B cell (primary cell): Measurements from ENCODE around the gene SLTM. TPM values are rescaled to one million over a fixed set of nuclear protein-coding genes. Genes with fewer than 3 reads are reported as not detected.
A peak's percentile ranks its signal among the peaks of the same experiment; 100 is the strongest.

ENCODE experiments used
- ATAC-seq: fragments of 200-7000 bp; cut with Tn5 transposase; one replicate; pipeline ENCODE4 v1.10.0; 2021; ENCODE audit warnings: low read depth, mild to moderate bottlenecking, moderate number of reproducible peaks, moderate library complexity
- CTCF ChIA-PET: fragments of 350-600 bp; sonication (Branson Sonifier 250); formaldehyde crosslinking; loops from one replicate; lab custom pipeline; 2021; ENCODE audit warnings: antibody characterized with exemption, inconsistent platforms; lab: Charles Lee
- POLR2A ChIA-PET: fragments of 350-600 bp; sonication (Branson Sonifier 250); formaldehyde crosslinking; loops from one replicate; lab custom pipeline; 2021; ENCODE audit warnings: antibody characterized with exemption; lab: Charles Lee
- DNase-seq: peaks from one replicate; pipeline ENCODE4 v3.0.0; 2013
- H2AFZ ChIP-seq: 2 replicates; pipeline ENCODE4 v1.6.1; 2012; ENCODE audit warnings: mild to moderate bottlenecking, low read depth, low read length; ENCODE audit not compliant: insufficient read depth, poor library complexity, severe bottlenecking
- H3K27ac ChIP-seq, 2 donors: 1 replicate in 1 of 2; 2 replicates in 1 of 2; pipeline ENCODE4 v1.5.1; 2012 to 2013; ENCODE audit warnings: low read length in 2 of 2, mild to moderate bottlenecking in 2 of 2, moderate library complexity in 1 of 2
- H3K27me3 ChIP-seq, 4 experiments: fragments of 200-600 bp in 1 of 4; sonication (generic) in 1 of 4; replicated peaks in 1 of 4; 1 replicate in 2 of 4; 2 replicates in 2 of 4; pipeline versions ENCODE4 v1.6.1 to v1.7.0; 2013 to 2016; ENCODE audit warnings: low read length in 3 of 4, mild to moderate bottlenecking in 2 of 4, mixed read lengths in 1 of 4, moderate library complexity in 1 of 4; ENCODE audit not compliant: insufficient read depth in 4 of 4, control insufficient read depth in 3 of 4; ENCODE audit errors: control extremely low read depth in 1 of 4
- H3K36me3 ChIP-seq, 2 experiments: replicated peaks in 1 of 2; 1 replicate in 1 of 2; 2 replicates in 1 of 2; pipeline versions ENCODE4 v1.6.1 to v1.7.1; 2013; ENCODE audit warnings: low read length in 1 of 2; ENCODE audit not compliant: insufficient read depth in 2 of 2, control insufficient read depth in 1 of 2; ENCODE audit errors: control extremely low read depth in 1 of 2, extremely low read depth in 1 of 2
- H3K4me1 ChIP-seq, 2 donors: fragments of 200-600 bp in 1 of 2; sonication (generic) in 1 of 2; 1 replicate in 1 of 2; 2 replicates in 1 of 2; pipeline versions ENCODE4 v1.5.1 to v1.6.1; 2013 to 2017; ENCODE audit warnings: low read length in 2 of 2; ENCODE audit not compliant: control insufficient read depth in 2 of 2, insufficient read depth in 2 of 2
- H3K4me2 ChIP-seq: replicated peaks from 2 replicates; pipeline ENCODE3; 2012; ENCODE audit warnings: mild to moderate bottlenecking, low read depth, low read length; ENCODE audit not compliant: poor library complexity, severe bottlenecking
- H3K4me3 ChIP-seq, 5 experiments: fragments of 200-600 bp in 1 of 5; sonication (generic) in 1 of 5; 1 replicate in 3 of 5; 2 replicates in 2 of 5; pipeline versions ENCODE4 v1.5.1 to v1.7.0; 2011 to 2016; ENCODE audit warnings: low read length in 4 of 5, mild to moderate bottlenecking in 4 of 5, low read depth in 2 of 5, control low read depth in 1 of 5, moderate library complexity in 1 of 5; ENCODE audit not compliant: insufficient read depth in 1 of 5; ENCODE audit errors: control extremely low read depth in 1 of 5, extremely low read depth in 1 of 5
- H3K79me2 ChIP-seq: fragments of 200-600 bp; sonication (generic); one replicate; pipeline ENCODE4 v1.6.0; 2016; ENCODE audit warnings: low read length; ENCODE audit not compliant: control insufficient read depth, insufficient read depth
- H3K9ac ChIP-seq: fragments of 200-600 bp; sonication (generic); 2 replicates; pipeline ENCODE4 v1.6.1; 2017; ENCODE audit warnings: mild to moderate bottlenecking, low read length, moderate library complexity
- H3K9me3 ChIP-seq, 3 donors: one replicate each; pipeline versions ENCODE4 v1.6.1 to v1.7.1; 2013; ENCODE audit warnings: low read length in 2 of 3; ENCODE audit not compliant: control insufficient read depth in 2 of 3, insufficient read depth in 1 of 3; ENCODE audit errors: control extremely low read depth in 1 of 3
- H4K20me1 ChIP-seq: 2 replicates; pipeline ENCODE4 v1.6.0; 2012; ENCODE audit warnings: mild to moderate bottlenecking, low read length; ENCODE audit not compliant: insufficient read depth, control insufficient read depth, poor library complexity, severe bottlenecking
- H3K27ac Mint-ChIP-seq: one replicate; pipeline ENCODE4 v1.8.0; 2021; ENCODE audit warnings: mixed read lengths
- H3K27me3 Mint-ChIP-seq: one replicate; pipeline ENCODE4 v1.8.0; 2021; ENCODE audit warnings: mixed read lengths
- H3K4me1 Mint-ChIP-seq: one replicate; pipeline ENCODE4 v1.8.0; 2021; ENCODE audit warnings: mixed read lengths
- H3K4me3 Mint-ChIP-seq: one replicate; pipeline ENCODE4 v1.8.0; 2021; ENCODE audit warnings: mixed read lengths
- H3K9me3 Mint-ChIP-seq: one replicate; pipeline ENCODE4 v1.8.0; 2022; ENCODE audit warnings: mixed read lengths; ENCODE audit not compliant: insufficient read depth
- CTCF ChIP-seq: fragments of 200-600 bp; IDR thresholded peaks from one replicate; pipeline ENCODE4 v1.8.0; 2022; ENCODE audit warnings: antibody characterized with exemption, mild to moderate bottlenecking
- EZH2 ChIP-seq: IDR thresholded peaks from 2 replicates; pipeline ENCODE4 v1.6.1; 2012; ENCODE audit warnings: borderline replicate concordance, low read depth, mild to moderate bottlenecking, moderate library complexity, low read length; ENCODE audit not compliant: insufficient read depth, poor library complexity, severe bottlenecking
- WGBS: methylation state at CpG from one replicate; pipeline ENCODE4 v1.1.5; 2013; ENCODE audit warnings: missing lambda C conversion rate; ENCODE audit not compliant: insufficient coverage; 5-methylcytosine and 5-hydroxymethylcytosine counted together
- intact Hi-C: fragments of 100-400 bp; cut with micrococcal nuclease; formaldehyde crosslinking; loops from one replicate; pipeline ENCODE4 v1.10.0; 2022
- polyA plus RNA-seq: library from polyadenylated mRNA; depleted of rRNA; stranded (reverse); fragments of >200 nt; gene quantifications from 2 replicates; pipeline ENCODE4 v1.2.3, GENCODE V29; 2012
- total RNA-seq, 2 donors: library from RNA; stranded (reverse); fragments of 120-200 nt in 1 of 2; gene quantifications; 1 replicate in 1 of 2; 2 replicates in 1 of 2; pipeline versions ENCODE4 v1.2.3 to v1.2.4, GENCODE V29; 2013 to 2022

SLTM gene
- total and polyA plus RNA-seq, 2 donors (not counting 1 experiment from before 2014, with no cell fraction given) = 83.2 to 183 TPM

GRCh38 chr15:58882243-58882642 lies 51.2 kb downstream of the SLTM start:
- H3K4me3 Mint-ChIP-seq = no peak overlapping the region
- Histone ChIP-seq H3K4me3 (no peak overlapping the region), H3K79me2 (peaks cover 3% of the 10 kb centered on the region), H3K4me2 (no peak overlapping the region), H2AFZ (no peak overlapping the region), H3K27ac (no peak overlapping the region), H3K36me3 (peaks cover 9 to 88% of the 10 kb centered on the region in 2 experiments), H3K27me3 (no peaks in the 10 kb centered on the region), H3K4me1 (no peaks in the 10 kb centered on the region), H3K9me3 (no peaks in the 10 kb centered on the region), H4K20me1 (peaks cover 10% of the 10 kb centered on the region), H3K9ac (no peak overlapping the region)
- no peak for TF ChIP-seq CTCF
- no peak for TF ChIP-seq EZH2
- CTCF ChIA-PET = no interaction called here
- no peaks in the 10 kb centered on the region for H3K9me3 Mint-ChIP-seq
- H3K4me1 Mint-ChIP-seq = no peaks in the 10 kb centered on the region
- POLR2A ChIA-PET = interaction anchor here (0.6 kb wide), 3 partner anchors 72 to 772 kb away, joined by 4 to 6 read pairs (median 4); no protein-coding TSS in a partner anchor
- H3K27me3 Mint-ChIP-seq = no peaks in the 10 kb centered on the region
- intact Hi-C loops = no loop called here
- ATAC-seq = no peak
- no peak overlapping the region for H3K27ac Mint-ChIP-seq
- DNase-seq = no peak
- WGBS = 100% methylated on average over 2 of the region's 4 CpGs

GRCh38 chr15:58880320-58880719 lies 53.2 kb downstream of the SLTM start:
- 85% methylated on average over 3 of the region's 3 CpGs for WGBS
- intact Hi-C loops = no loop called here
- Mint-ChIP-seq H3K4me1 (no peaks in the 10 kb centered on the region), H3K27me3 (no peaks in the 10 kb centered on the region), H3K4me3 (no peak overlapping the region), H3K27ac (no peak overlapping the region), H3K9me3 (no peaks in the 10 kb centered on the region)
- Histone ChIP-seq H3K4me1 (no peaks in the 10 kb centered on the region), H4K20me1 (peaks cover 7% of the 10 kb centered on the region), H3K4me3 (no peak overlapping the region), H2AFZ (no peak overlapping the region), H3K27ac (peak overlapping the region in 1 of 2 donors; percentile 19), H3K36me3 (peaks cover 7 to 68% of the 10 kb centered on the region in 2 experiments), H3K4me2 (no peak overlapping the region), H3K79me2 (peaks cover 3% of the 10 kb centered on the region), H3K9ac (no peak overlapping the region), H3K27me3 (no peaks in the 10 kb centered on the region), H3K9me3 (no peaks in the 10 kb centered on the region)
- DNase-seq (no peak), ATAC-seq (no peak)
- TF ChIP-seq EZH2 (no peak), CTCF (no peak)
- ChIA-PET POLR2A (no interaction called here), CTCF (interaction anchor here (0.5 kb wide), 1 partner anchor 610 kb away, joined by 3 read pairs; no protein-coding TSS in a partner anchor)
